ENCODE measurements around the gene CNIH3. TPM values are rescaled to one million over a fixed set of nuclear protein-coding genes. Genes with fewer than 3 reads are reported as not detected.

Gene CNIH3
- total and polyA plus RNA-seq, 5 donors from 2014 or later, result 1.4 to 2.6 (median 1.9) TPM

DNA sequence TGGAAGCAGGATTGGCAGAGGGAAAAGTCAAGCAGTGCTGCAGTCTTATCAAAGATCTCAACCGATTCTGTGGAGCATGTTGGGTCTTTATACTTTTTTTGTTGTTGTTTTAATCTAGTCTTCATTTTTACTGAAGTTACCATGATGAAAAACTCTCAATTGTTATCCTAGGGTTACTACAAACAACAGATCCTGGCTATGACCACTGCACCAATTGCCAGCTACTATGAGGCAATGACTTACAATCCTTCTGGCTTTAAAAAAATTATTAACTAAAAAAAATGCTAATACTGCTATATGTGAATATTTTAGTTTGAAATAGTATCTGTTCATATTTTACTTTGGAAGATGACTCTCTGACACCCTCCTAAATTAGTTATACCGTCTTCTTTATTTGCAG lies 145.9 kb downstream of the CNIH3 start:
- H3K36me3 Mint-ChIP-seq, result no peaks in the 10 kb centered on the region
- Histone ChIP-seq H3K9me3 (ENCODE audit: control insufficient read depth in 2 of 2, low read length in 2 of 2) (peaks cover 0 to 11% of the 10 kb centered on the region in 2 experiments), H3K27ac (ENCODE audit: insufficient read depth, low read length, poor library complexity, severe bottlenecking) (no peak overlapping the region), H3K4me3 (ENCODE audit: low read depth, low read length) (no peak overlapping the region), H3K4me1 (ENCODE audit: control insufficient read depth, insufficient read depth, low read length, poor library complexity, severe bottlenecking) (no peaks in the 10 kb centered on the region), H3K27me3 (ENCODE audit: control insufficient read depth, insufficient read depth, low read length) (no peaks in the 10 kb centered on the region), H3K36me3 (ENCODE audit: control insufficient read depth, insufficient read depth, low read length) (no peaks in the 10 kb centered on the region)
- peaks cover 0 to 15% (median 3%) of the 10 kb centered on the region in 7 donors for H3K9me3 Mint-ChIP-seq
- no peaks in the 10 kb centered on the region for H3K4me1 Mint-ChIP-seq
- H3K27ac Mint-ChIP-seq, result no peak overlapping the region
- ATAC-seq (ENCODE audit: low read depth in 2 of 2) (no peak), DNase-seq (no peak)
- no peaks in the 10 kb centered on the region for H3K27me3 Mint-ChIP-seq
- H3K4me3 Mint-ChIP-seq, result no peak overlapping the region

- Histone ChIP-seq H3K4me3 (ENCODE audit: low read depth, low read length) (no peak overlapping the region), H3K36me3 (ENCODE audit: control insufficient read depth, insufficient read depth, low read length) (no peaks in the 10 kb centered on the region), H3K27me3 (ENCODE audit: control insufficient read depth, insufficient read depth, low read length) (no peaks in the 10 kb centered on the region), H3K9me3 (ENCODE audit: control insufficient read depth in 2 of 2, low read length in 2 of 2) (peaks cover 0 to 11% of the 10 kb centered on the region in 2 experiments), H3K4me1 (ENCODE audit: control insufficient read depth, insufficient read depth, low read length, poor library complexity, severe bottlenecking) (no peaks in the 10 kb centered on the region), H3K27ac (ENCODE audit: insufficient read depth, low read length, poor library complexity, severe bottlenecking) (no peak overlapping the region)
- DNase-seq (no peak), ATAC-seq (ENCODE audit: low read depth in 2 of 2) (no peak)
- no peak overlapping the region for H3K27ac Mint-ChIP-seq
- no peaks in the 10 kb centered on the region for H3K27me3 Mint-ChIP-seq
- H3K4me1 Mint-ChIP-seq, result no peaks in the 10 kb centered on the region
- H3K36me3 Mint-ChIP-seq, result no peaks in the 10 kb centered on the region
- no peak overlapping the region for H3K4me3 Mint-ChIP-seq
- peaks cover 0 to 15% (median 3%) of the 10 kb centered on the region in 7 donors for H3K9me3 Mint-ChIP-seq
Measured at GRCh38 chr1:224762701-224763100, 146.6 kb downstream of the CNIH3 start.

GRCh38 chr1:224763126-224763775 lies 147.1 kb downstream of the CNIH3 start:
- no peak overlapping the region for H3K27ac ChIP-seq (ENCODE audit: insufficient read depth, low read length, poor library complexity, severe bottlenecking)
- no peak overlapping the region for H3K4me3 Mint-ChIP-seq
- peaks cover 0 to 15% (median 3%) of the 10 kb centered on the region in 7 donors for H3K9me3 Mint-ChIP-seq
- H3K9me3 ChIP-seq (ENCODE audit: control insufficient read depth in 2 of 2, low read length in 2 of 2), result peaks cover 0 to 11% of the 10 kb centered on the region in 2 experiments
- H3K27ac Mint-ChIP-seq, result no peak overlapping the region
- no peaks in the 10 kb centered on the region for H3K4me1 Mint-ChIP-seq
- H3K4me3 ChIP-seq (ENCODE audit: low read depth, low read length), result no peak overlapping the region
- ATAC-seq (ENCODE audit: low read depth in 2 of 2) (no peak), DNase-seq (no peak)
- no peaks in the 10 kb centered on the region for H3K36me3 ChIP-seq (ENCODE audit: control insufficient read depth, insufficient read depth, low read length)
- H3K27me3 Mint-ChIP-seq, result no peaks in the 10 kb centered on the region
- H3K27me3 ChIP-seq (ENCODE audit: control insufficient read depth, insufficient read depth, low read length), result no peaks in the 10 kb centered on the region
- no peaks in the 10 kb centered on the region for H3K4me1 ChIP-seq (ENCODE audit: control insufficient read depth, insufficient read depth, low read length, poor library complexity, severe bottlenecking)
- no peaks in the 10 kb centered on the region for H3K36me3 Mint-ChIP-seq

DNA sequence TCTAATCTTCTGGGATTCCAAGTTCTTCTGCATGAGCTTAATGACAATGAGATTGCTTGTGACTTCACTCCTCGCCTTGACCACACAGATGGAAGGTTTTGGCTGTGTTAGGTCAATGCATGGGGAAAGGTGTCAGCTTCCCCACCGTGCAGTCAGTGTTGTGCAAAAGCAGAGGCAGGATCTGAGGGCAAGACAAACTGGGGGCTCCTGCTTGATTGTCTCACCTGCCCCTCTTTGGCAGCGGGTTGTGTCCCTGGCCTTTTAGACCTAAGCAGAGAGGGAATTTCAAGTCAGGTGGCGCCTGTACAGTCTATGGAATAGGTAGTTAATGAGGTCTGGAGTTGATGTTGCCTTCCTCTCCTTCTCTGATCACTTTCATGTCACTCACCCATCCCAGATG lies 150.1 kb downstream of the CNIH3 start:
- Mint-ChIP-seq H3K27ac (no peak overlapping the region), H3K36me3 (no peaks in the 10 kb centered on the region), H3K4me3 (no peak overlapping the region), H3K9me3 (peaks cover 0 to 3% (median 0%) of the 10 kb centered on the region in 7 donors), H3K4me1 (no peaks in the 10 kb centered on the region), H3K27me3 (no peaks in the 10 kb centered on the region)
- Histone ChIP-seq H3K27me3 (ENCODE audit: control insufficient read depth, insufficient read depth, low read length) (no peaks in the 10 kb centered on the region), H3K27ac (ENCODE audit: insufficient read depth, low read length, poor library complexity, severe bottlenecking) (no peak overlapping the region), H3K36me3 (ENCODE audit: control insufficient read depth, insufficient read depth, low read length) (no peaks in the 10 kb centered on the region), H3K4me3 (ENCODE audit: low read depth, low read length) (no peak overlapping the region), H3K4me1 (ENCODE audit: control insufficient read depth, insufficient read depth, low read length, poor library complexity, severe bottlenecking) (no peaks in the 10 kb centered on the region), H3K9me3 (ENCODE audit: control insufficient read depth in 2 of 2, low read length in 2 of 2) (no peaks in the 10 kb centered on the region)
- DNase-seq (no peak), ATAC-seq (ENCODE audit: low read depth in 2 of 2) (no peak)

GRCh38 chr1:224767031-224767430 lies 150.9 kb downstream of the CNIH3 start:
- H3K4me3 ChIP-seq (ENCODE audit: low read depth, low read length), result no peak overlapping the region

GRCh38 chr1:224767676-224768075 lies 151.6 kb downstream of the CNIH3 start:
- Histone ChIP-seq H3K27me3 (ENCODE audit: control insufficient read depth, insufficient read depth, low read length) (no peaks in the 10 kb centered on the region), H3K4me3 (ENCODE audit: low read depth, low read length) (no peak overlapping the region), H3K4me1 (ENCODE audit: control insufficient read depth, insufficient read depth, low read length, poor library complexity, severe bottlenecking) (no peaks in the 10 kb centered on the region), H3K27ac (ENCODE audit: insufficient read depth, low read length, poor library complexity, severe bottlenecking) (no peak overlapping the region), H3K9me3 (ENCODE audit: control insufficient read depth in 2 of 2, low read length in 2 of 2) (no peaks in the 10 kb centered on the region), H3K36me3 (ENCODE audit: control insufficient read depth, insufficient read depth, low read length) (no peaks in the 10 kb centered on the region)
- no peak overlapping the region for H3K4me3 Mint-ChIP-seq
- no peaks in the 10 kb centered on the region for H3K27me3 Mint-ChIP-seq
- H3K27ac Mint-ChIP-seq, result no peak overlapping the region
- no peak for ATAC-seq (ENCODE audit: low read depth in 2 of 2)
- peaks cover 0 to 3% (median 0%) of the 10 kb centered on the region in 7 donors for H3K9me3 Mint-ChIP-seq
- H3K4me1 Mint-ChIP-seq, result no peaks in the 10 kb centered on the region
- no peaks in the 10 kb centered on the region for H3K36me3 Mint-ChIP-seq
- DNase-seq, result no peak

More at GRCh38 chr1:224767031-224767430, 150.9 kb downstream of the CNIH3 start:
- DNase-seq (no peak), ATAC-seq (ENCODE audit: low read depth in 2 of 2) (no peak)
- H3K36me3 Mint-ChIP-seq, result no peaks in the 10 kb centered on the region
- H3K4me1 Mint-ChIP-seq, result no peaks in the 10 kb centered on the region
- peaks cover 0 to 3% (median 0%) of the 10 kb centered on the region in 7 donors for H3K9me3 Mint-ChIP-seq
- no peaks in the 10 kb centered on the region for H3K27me3 Mint-ChIP-seq
- no peaks in the 10 kb centered on the region for H3K4me1 ChIP-seq (ENCODE audit: control insufficient read depth, insufficient read depth, low read length, poor library complexity, severe bottlenecking)
- H3K27ac ChIP-seq (ENCODE audit: insufficient read depth, low read length, poor library complexity, severe bottlenecking), result no peak overlapping the region
- H3K27me3 ChIP-seq (ENCODE audit: control insufficient read depth, insufficient read depth, low read length), result no peaks in the 10 kb centered on the region
- H3K27ac Mint-ChIP-seq, result no peak overlapping the region
- no peak overlapping the region for H3K4me3 Mint-ChIP-seq
- H3K9me3 ChIP-seq (ENCODE audit: control insufficient read depth in 2 of 2, low read length in 2 of 2), result no peaks in the 10 kb centered on the region
- no peaks in the 10 kb centered on the region for H3K36me3 ChIP-seq (ENCODE audit: control insufficient read depth, insufficient read depth, low read length)

DNA sequence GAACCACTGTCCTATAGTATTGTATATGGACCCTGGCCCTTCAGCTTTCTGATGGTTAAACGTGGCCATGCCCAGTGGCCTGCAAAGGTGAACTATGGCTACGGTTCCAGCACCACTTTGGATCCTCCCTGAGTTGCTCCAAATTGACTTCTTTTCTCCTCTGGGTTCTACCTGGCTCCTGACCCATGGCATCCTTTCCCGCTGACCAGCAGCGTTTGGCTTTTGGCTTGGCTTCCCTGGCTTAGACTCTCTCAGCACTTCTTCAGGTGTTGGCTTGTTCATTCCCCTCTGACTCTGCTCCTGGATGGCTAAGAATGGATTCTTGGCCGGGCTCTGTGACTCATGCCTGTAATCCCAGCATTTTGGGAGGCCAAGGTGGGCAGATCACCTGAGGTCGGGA lies 152.9 kb downstream of the CNIH3 start:
- Mint-ChIP-seq H3K27me3 (no peaks in the 10 kb centered on the region), H3K27ac (no peak overlapping the region), H3K9me3 (no peaks in the 10 kb centered on the region), H3K4me3 (no peak overlapping the region), H3K36me3 (no peaks in the 10 kb centered on the region), H3K4me1 (no peaks in the 10 kb centered on the region)
- H3K4me1 ChIP-seq (ENCODE audit: control insufficient read depth, insufficient read depth, low read length, poor library complexity, severe bottlenecking), result no peaks in the 10 kb centered on the region
- ATAC-seq (ENCODE audit: low read depth in 2 of 2) (no peak), DNase-seq (no peak)
- no peaks in the 10 kb centered on the region for H3K27me3 ChIP-seq (ENCODE audit: control insufficient read depth, insufficient read depth, low read length)
- H3K36me3 ChIP-seq (ENCODE audit: control insufficient read depth, insufficient read depth, low read length), result no peaks in the 10 kb centered on the region
- H3K27ac ChIP-seq (ENCODE audit: insufficient read depth, low read length, poor library complexity, severe bottlenecking), result no peak overlapping the region
- no peaks in the 10 kb centered on the region for H3K9me3 ChIP-seq (ENCODE audit: control insufficient read depth in 2 of 2, low read length in 2 of 2)
- no peak overlapping the region for H3K4me3 ChIP-seq (ENCODE audit: low read depth, low read length)
